Mesodermal cell (in vitro differentiated cells): Measurements from ENCODE around the gene TMEM92. TPM values are rescaled to one million over a fixed set of nuclear protein-coding genes. Genes with fewer than 3 reads are reported as not detected.

Source experiments
- H3K27ac ChIP-seq: 2 replicates; pipeline ENCODE4 v1.7.0; 2013; ENCODE audit warnings: mild to moderate bottlenecking, low read depth, low read length, moderate library complexity; ENCODE audit not compliant: severe bottlenecking
- H3K36me3 ChIP-seq: 2 replicates; pipeline ENCODE4 v1.7.1; 2013; ENCODE audit warnings: mild to moderate bottlenecking, low read length, moderate library complexity; ENCODE audit not compliant: control insufficient read depth, insufficient read depth
- H3K4me1 ChIP-seq: one replicate; pipeline ENCODE4 v1.7.1; 2013; ENCODE audit warnings: mild to moderate bottlenecking, low read length; ENCODE audit not compliant: insufficient read depth, control insufficient read depth, poor library complexity, severe bottlenecking
- H3K4me3 ChIP-seq: 2 replicates; pipeline ENCODE4 v1.7.0; 2013; ENCODE audit warnings: low read length, control low read depth, mild to moderate bottlenecking; ENCODE audit not compliant: insufficient read depth, poor library complexity, severe bottlenecking; ENCODE audit errors: extremely low read depth
- H3K9me3 ChIP-seq: 2 replicates; pipeline ENCODE4 v1.7.1; 2013; ENCODE audit warnings: mild to moderate bottlenecking, low read length, moderate library complexity; ENCODE audit not compliant: control insufficient read depth
- WGBS, 2 experiments: methylation state at CpG; one replicate each; pipeline ENCODE4 v1.1.5; 2013; ENCODE audit warnings: missing lambda C conversion rate in 2 of 2; ENCODE audit not compliant: insufficient coverage in 2 of 2; 5-methylcytosine and 5-hydroxymethylcytosine counted together
- polyA plus RNA-seq, 2 experiments: library from polyadenylated mRNA; stranded (reverse); fragments of 50-300 nt; gene quantifications; one replicate each; pipeline ENCODE4 v1.2.3, GENCODE V29; 2013

TMEM92 gene
- polyA plus RNA-seq (2013, experiment 1 of 2), result 10.9 TPM
- polyA plus RNA-seq (2013, experiment 2 of 2), result 6.7 TPM

DNA sequence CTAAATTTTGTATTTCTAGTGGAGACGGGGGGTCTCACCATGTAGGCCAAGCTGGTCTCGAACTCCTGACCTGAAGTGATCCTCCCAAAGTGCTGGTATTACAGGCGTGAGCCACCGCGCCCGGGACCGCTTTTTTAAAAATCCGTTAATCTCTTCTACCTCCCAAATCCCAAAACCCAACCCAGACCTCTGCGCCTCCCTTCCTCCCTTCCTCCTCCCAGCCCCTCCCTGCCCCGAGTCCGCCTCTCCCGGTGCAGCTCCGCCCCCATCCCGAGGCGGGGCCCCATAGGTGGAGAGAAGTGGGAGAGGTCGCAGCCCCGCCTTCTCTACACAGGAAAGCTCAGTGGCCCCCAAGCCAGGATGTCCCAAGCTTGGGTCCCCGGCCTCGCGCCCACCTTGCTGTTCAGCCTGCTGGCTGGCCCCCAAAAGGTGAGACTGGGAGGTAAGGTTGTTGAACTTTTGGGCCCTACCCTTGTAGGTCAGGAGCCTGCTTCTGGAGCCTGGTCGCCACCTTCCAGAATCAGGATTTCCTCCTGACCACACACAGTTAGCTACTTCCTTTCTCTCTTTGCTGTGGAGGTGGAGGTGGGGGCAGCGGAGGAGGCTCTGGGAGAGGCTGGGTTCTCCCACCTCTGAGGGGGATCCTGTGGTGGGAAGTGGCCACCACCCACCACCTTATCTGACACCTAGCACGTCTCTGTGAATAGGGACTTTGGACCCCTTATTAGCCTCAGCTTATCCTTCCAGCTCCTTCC, at the start of gene TMEM92:
TMEM92 (plus strand) TSS at position 325 of the 755 bp plus-strand sequence; CDS start at position 361, 36 bp downstream.
- H3K27ac ChIP-seq, result no peak within 1 kb of the TSS
- 28 to 46% methylated on average over 4 to 11 of the region's 23 CpGs for WGBS, 2 experiments
- peak within 1 kb of the TSS; percentile 31 for H3K4me3 ChIP-seq
- no peaks in the 10 kb centered on the region for H3K9me3 ChIP-seq
- peaks cover 59% of the 10 kb centered on the region for H3K4me1 ChIP-seq
- H3K36me3 ChIP-seq, result no peaks in the 10 kb centered on the region

DNA sequence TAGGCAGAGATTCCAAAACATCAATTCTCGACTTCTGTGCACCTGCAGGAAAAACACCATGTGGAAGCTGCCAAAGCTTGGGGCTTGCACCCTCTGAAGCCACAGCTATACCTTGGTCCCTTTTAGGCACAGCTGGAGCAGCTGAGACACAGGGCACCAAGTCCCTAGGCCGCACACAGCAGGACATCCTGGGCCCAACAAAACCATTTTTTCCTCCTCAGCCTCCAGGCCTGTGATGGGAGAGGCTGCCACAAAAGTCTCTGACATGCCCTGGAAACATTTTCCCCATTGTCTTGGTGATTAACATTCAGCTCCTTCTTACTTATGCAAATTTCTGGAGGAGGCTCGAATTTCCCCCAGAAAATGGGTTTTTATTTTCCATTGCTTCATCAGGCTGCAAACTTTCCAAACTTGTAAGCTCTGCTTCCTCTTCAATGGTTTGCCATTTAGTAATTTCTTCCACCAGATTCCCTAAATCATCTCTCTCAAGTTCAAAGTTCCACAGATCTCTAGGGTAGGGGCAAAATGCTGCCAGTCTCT, 48.5 kb upstream of the TMEM92 start:
- peaks cover 5% of the 10 kb centered on the region for H3K9me3 ChIP-seq
- H3K36me3 ChIP-seq, result no peaks in the 10 kb centered on the region
- H3K4me3 ChIP-seq, result no peak overlapping the region
- 68 to 80% methylated on average over 3 of the region's 3 CpGs for WGBS, 2 experiments
- H3K4me1 ChIP-seq, result peaks cover 9% of the 10 kb centered on the region
- no peak overlapping the region for H3K27ac ChIP-seq

DNA sequence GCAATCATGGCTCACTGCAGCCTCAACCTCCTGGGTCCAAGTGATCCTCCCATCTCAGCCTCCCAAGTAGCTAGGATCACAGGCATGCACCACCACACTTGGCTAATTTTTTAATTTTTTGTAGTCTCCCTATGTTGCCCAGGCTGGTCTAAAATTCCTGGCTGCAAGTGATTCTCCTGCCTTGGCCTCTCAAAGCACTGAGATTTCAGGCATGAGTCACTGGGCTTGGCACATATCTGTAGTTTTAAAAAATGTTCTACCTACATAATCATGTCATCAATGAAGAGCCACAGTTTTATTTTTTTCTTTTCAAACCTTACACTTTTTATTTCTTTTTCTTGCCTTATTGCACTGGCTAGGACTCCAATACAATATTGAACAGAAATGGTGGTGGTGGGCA, 39.7 kb upstream of the TMEM92 start:
- no peaks in the 10 kb centered on the region for H3K36me3 ChIP-seq
- H3K27ac ChIP-seq, result no peak overlapping the region
- H3K9me3 ChIP-seq, result peaks cover 4% of the 10 kb centered on the region
- no peak overlapping the region for H3K4me3 ChIP-seq
- H3K4me1 ChIP-seq, result no peaks in the 10 kb centered on the region

DNA sequence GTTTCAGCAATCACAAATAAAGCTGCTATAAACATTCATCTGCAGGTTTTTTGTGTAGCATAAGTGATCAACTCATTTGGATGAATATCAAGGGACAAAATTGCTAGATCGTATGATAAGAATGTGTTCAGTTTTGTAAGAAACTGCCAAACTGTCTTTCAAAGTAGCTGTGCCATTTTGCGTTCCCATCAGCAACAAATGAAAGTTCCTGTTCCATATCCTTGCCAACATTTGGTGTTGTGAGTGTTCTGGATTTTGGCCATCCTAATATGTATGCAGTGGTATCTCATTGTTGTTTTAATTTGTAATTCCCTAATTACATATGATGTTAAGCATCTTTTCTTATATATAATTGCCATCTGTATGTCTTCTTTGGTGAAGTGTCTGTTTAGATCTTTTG, 36.4 kb upstream of the TMEM92 start:
- H3K4me1 ChIP-seq, result no peaks in the 10 kb centered on the region
- H3K9me3 ChIP-seq, result peaks cover 4% of the 10 kb centered on the region
- no peaks in the 10 kb centered on the region for H3K36me3 ChIP-seq
- 71 to 95% methylated on average over 1 to 2 of the region's 2 CpGs for WGBS, 2 experiments
- no peak overlapping the region for H3K4me3 ChIP-seq
- no peak overlapping the region for H3K27ac ChIP-seq

DNA sequence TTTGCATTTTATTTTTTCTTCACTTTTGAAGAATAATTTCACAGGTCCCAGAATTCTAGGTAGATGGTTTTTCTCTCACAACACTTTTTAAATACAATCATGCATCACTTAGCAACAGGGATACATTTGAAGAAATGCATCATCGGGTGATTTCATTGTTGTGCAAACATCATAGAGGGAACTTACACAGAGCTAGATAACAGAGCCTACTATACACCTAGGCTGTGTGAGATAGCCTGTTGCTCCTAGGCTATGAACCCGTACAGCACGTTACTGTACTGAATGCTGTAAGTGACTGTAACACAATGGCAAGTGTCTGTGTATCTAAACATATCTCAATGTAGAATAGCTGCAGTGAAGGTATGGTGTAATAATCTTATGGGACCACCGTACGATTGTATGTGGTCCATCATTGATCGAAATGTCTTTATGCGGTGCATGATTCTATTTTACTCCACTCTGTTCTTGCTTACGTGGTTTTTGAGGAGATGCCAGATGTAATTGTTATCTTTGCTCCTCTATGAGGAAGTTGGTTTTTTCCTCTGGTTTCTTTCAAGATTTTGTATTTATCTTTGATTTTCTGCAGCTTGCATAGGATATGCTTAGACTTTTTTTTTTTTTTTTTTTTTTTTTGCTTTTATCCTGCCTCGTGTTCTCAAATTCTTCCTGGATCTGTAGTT, 35.5 kb upstream of the TMEM92 start:
- H3K36me3 ChIP-seq, result no peaks in the 10 kb centered on the region
- no peak overlapping the region for H3K27ac ChIP-seq
- no peaks in the 10 kb centered on the region for H3K4me1 ChIP-seq
- no peak overlapping the region for H3K4me3 ChIP-seq
- 83 to 96% methylated on average over 2 to 4 of the region's 9 CpGs for WGBS, 2 experiments
- peaks cover 4% of the 10 kb centered on the region for H3K9me3 ChIP-seq

DNA sequence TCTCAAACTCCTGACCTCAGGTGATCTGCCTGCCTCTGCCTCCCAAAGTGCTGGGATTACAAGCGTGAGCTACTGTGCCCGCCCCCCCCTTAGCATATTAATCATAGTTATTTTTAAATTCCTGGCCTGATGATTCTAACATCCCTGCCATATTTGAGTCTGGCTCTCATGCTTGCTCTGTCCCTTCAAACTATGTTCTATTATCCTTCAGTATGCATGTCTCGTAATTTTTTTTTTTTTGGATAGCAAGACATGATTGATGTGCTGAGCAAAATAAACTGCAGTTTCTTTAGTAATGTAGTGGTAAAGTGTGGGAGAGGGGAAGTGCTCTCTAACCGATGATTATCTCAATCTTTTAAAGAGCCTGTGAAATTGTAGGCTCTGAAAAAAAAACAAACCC, 34.3 kb upstream of the TMEM92 start:
- H3K27ac ChIP-seq, result no peak overlapping the region
- WGBS, 2 experiments, result 88 to 89% methylated on average over 2 to 3 of the region's 4 CpGs
- H3K4me1 ChIP-seq, result no peaks in the 10 kb centered on the region
- no peaks in the 10 kb centered on the region for H3K36me3 ChIP-seq
- H3K4me3 ChIP-seq, result no peak overlapping the region
- no peaks in the 10 kb centered on the region for H3K9me3 ChIP-seq

DNA sequence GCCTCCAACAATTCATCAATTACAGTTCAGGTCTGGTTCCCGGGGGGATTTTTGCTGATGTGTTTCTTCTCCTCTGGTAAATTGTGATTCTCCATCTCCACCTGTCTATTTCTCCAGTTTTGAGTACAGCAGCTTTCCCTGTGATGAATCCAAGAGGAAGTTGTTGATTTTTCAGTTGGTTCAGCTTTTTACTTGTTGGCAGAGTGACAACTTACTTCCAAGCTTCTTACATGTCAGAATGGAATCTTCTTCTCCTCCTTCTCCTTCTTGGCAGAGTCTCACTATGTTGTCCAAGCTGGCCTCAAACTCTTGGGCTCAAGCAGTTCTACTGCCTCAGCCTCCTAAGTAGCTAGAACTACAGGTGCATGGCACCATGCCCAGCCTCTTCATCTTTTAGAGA, 33.4 kb upstream of the TMEM92 start:
- H3K9me3 ChIP-seq, result no peaks in the 10 kb centered on the region

DNA sequence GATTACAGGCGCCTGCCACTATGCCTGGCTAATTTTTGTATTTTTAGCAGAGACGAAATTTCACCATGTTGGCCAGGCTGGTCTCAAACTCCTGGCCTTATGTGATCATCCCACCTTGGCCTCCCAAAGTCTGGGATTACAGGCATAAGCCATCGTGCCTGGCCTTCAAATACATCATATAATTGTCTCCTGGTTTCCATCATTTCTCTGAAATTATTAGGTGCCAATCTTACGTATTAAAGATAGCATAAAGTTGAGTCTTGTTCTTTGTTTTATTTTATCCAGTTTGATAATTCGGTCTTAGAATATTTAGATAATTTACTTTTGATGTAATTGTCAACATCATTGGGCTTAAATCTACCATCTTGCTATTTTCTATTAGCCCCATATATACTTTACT, 32.8 kb upstream of the TMEM92 start:
- Histone ChIP-seq H3K36me3 (no peaks in the 10 kb centered on the region), H3K4me1 (no peaks in the 10 kb centered on the region), H3K4me3 (no peak overlapping the region), H3K9me3 (no peaks in the 10 kb centered on the region), H3K27ac (no peak overlapping the region)
- 70 to 87% methylated on average over 2 to 3 of the region's 5 CpGs for WGBS, 2 experiments

More for the DNA sequence above, 33.4 kb upstream of the TMEM92 start:
- no CpG with 5 or more reads among the region's 1 CpG for WGBS, 2 experiments
- H3K4me3 ChIP-seq, result no peak overlapping the region
- H3K36me3 ChIP-seq, result no peaks in the 10 kb centered on the region
- no peaks in the 10 kb centered on the region for H3K4me1 ChIP-seq
- no peak overlapping the region for H3K27ac ChIP-seq

DNA sequence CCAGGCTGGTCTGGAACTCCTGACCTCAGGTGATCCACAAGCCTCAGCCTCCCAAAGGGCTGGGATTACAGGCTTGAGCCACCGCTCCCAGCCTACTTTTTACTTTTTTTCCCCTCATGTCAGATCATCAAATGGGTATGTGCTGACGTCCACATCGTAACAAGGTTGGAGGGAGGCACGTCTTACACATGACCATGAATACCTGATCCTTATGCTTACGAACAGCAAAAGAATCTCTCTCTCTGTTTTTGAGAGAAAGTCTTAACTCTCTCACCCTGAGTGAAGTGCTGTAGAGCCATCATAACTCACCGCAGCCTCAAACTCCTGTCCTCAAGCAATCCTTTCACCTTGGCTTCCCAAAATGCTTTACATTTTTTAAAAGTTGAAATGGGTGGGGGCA, 29.5 kb upstream of the TMEM92 start:
- no peaks in the 10 kb centered on the region for H3K36me3 ChIP-seq
- WGBS, 2 experiments, result 91 to 92% methylated on average over 5 to 6 of the region's 6 CpGs
- no peak overlapping the region for H3K27ac ChIP-seq
- peaks cover 9% of the 10 kb centered on the region for H3K9me3 ChIP-seq
- no peak overlapping the region for H3K4me3 ChIP-seq
- H3K4me1 ChIP-seq, result no peaks in the 10 kb centered on the region

DNA sequence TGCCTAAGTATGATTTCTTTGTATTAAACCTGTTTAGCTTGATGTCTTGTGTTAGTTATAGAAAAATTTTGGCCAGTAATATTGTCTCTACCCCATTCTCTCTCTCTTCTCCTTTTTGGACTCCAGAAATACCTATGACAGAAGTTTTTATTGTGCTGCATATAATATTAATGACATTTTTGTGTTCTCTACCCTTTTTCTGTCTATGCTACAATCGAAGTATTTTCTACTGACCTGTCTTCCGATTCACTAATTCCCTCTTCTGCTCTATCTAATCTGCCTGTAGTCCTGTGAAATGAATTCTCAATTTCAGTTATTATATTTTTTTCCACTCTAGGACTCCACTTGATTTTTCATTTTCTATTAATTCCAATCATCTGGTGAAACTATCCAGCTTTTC, 26.0 kb upstream of the TMEM92 start:
- Histone ChIP-seq H3K4me3 (no peak overlapping the region), H3K9me3 (peaks cover 9% of the 10 kb centered on the region), H3K4me1 (no peaks in the 10 kb centered on the region), H3K27ac (no peak overlapping the region), H3K36me3 (no peaks in the 10 kb centered on the region)
- 40% methylated on average over 1 of the region's 2 CpGs; no CpG with 5 or more reads in 1 of the 2 experiments for WGBS, 2 experiments

DNA sequence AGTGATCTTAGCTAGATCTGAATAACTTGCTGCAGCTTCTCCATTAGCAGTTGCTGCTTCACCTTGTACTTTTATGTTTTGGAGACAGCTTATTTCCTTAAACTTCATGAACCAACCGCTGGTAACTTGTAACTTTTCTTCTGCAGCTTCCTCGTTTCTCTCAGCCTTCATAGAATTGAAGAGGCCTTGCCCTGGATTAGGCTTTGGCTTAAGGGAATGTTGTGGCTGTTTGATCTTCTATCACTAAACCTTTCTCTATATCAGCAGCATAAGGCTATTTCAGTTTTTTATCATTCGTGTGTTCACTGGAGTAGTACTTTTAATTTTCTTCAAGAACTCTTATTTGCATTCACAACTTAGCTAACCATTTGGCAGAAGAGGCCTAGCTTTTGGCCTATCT, 21.5 kb upstream of the TMEM92 start:
- Histone ChIP-seq H3K4me1 (peaks cover 5% of the 10 kb centered on the region), H3K9me3 (peaks cover 9% of the 10 kb centered on the region), H3K36me3 (no peaks in the 10 kb centered on the region), H3K4me3 (no peak overlapping the region), H3K27ac (no peak overlapping the region)
- WGBS, 2 experiments, result 93% methylated on average over 2 of the region's 3 CpGs; no CpG with 5 or more reads in 1 of the 2 experiments
